GM13977 (cell line): ENCODE measurements around the gene CEMIP.

Source experiments
- DNase-seq: peaks from one replicate; pipeline ENCODE4 v3.0.0; 2012; ENCODE audit warnings: low spot score
- CTCF ChIP-seq: IDR thresholded peaks from 2 replicates; pipeline ENCODE4 v1.5.1; 2012; ENCODE audit warnings: mild to moderate bottlenecking, control low read depth; ENCODE audit not compliant: insufficient read depth; ENCODE audit errors: extremely low read depth, missing control alignments
- in situ Hi-C: fragments of 300-500 bp; cut with MboI; formaldehyde crosslinking; loops from one replicate; pipeline ENCODE4 v1.12.0; 2022; ENCODE audit warnings: low sequenced_read_pairs, low pct_unique_long_range_greater_than_20kb, mixed read lengths, inconsistent platforms; ENCODE audit not compliant: unreplicated experiment

The CEMIP gene

GRCh38 chr15:80816049-80816653, 37.0 kb downstream of the CEMIP start:
- no peak for TF ChIP-seq CTCF

GRCh38 chr15:80816936-80817335, 37.8 kb downstream of the CEMIP start:
- TF ChIP-seq CTCF = no peak
- no peak for DNase-seq
- in situ Hi-C loops = no loop called here

More at GRCh38 chr15:80816049-80816653, 37.0 kb downstream of the CEMIP start:
- in situ Hi-C loops = no loop called here
- DNase-seq = no peak

- no peak for DNase-seq
- no peak for TF ChIP-seq CTCF
- in situ Hi-C loops = no loop called here
These were observed 38.7 kb downstream of the CEMIP start for GRCh38 chr15:80817901-80818300.

- TF ChIP-seq CTCF = no peak
- in situ Hi-C loops = no loop called here
- DNase-seq = no peak
These were observed 39.8 kb downstream of the CEMIP start for GRCh38 chr15:80819001-80819400.

- no peak for TF ChIP-seq CTCF
- in situ Hi-C loops = no loop called here
These were observed 40.9 kb downstream of the CEMIP start for GRCh38 chr15:80820092-80820491.

GRCh38 chr15:80822256-80822655, 43.1 kb downstream of the CEMIP start:
- no peak for TF ChIP-seq CTCF
- in situ Hi-C loops = no loop called here
- DNase-seq = no peak

More at GRCh38 chr15:80820092-80820491, 40.9 kb downstream of the CEMIP start:
- DNase-seq = no peak
